HG02588 (cell line): Measurements from ENCODE around the gene TEAD2.
"Not testable (repeated sequence)": the region's sequence is repeated elsewhere in the genome, so short reads cannot be mapped to it uniquely, and the experiment has no call there.

Source experiments
- ATAC-seq: cut with Tn5 transposase; IDR thresholded peaks from one replicate; pipeline ENCODE4 v1.9.1; 2021; ENCODE audit warnings: mild to moderate bottlenecking, moderate library complexity; ENCODE audit not compliant: unreplicated experiment

Gene TEAD2

DNA sequence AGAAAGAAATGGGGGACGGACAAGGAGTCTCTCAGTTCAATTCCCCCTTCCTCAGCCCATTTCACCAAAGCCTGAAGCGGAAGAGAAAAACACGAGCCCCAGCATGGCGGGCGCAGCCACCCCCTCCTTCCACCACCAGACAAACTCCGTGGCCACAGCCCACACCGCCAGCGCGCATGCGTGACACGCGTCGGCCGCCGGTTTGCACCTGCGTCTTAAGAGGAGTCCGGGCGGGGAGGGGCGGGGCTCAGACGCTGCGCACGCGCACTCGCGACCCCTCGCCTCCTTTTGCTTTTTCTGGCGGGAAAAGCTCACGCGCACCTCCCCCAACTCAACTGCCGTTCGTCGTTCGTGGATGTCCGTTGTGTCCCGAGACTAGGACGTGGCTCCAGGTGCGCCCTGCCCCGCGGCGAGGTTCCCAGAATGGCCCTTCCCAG is 25.7 kb upstream of the TEAD2 start, which contains the start of gene KASH5:
TSS of gene KASH5 (plus strand) at position 314 of the 437 bp plus-strand sequence. CDS start 2,635 bp downstream, outside the sequence.
- no peak for ATAC-seq

DNA sequence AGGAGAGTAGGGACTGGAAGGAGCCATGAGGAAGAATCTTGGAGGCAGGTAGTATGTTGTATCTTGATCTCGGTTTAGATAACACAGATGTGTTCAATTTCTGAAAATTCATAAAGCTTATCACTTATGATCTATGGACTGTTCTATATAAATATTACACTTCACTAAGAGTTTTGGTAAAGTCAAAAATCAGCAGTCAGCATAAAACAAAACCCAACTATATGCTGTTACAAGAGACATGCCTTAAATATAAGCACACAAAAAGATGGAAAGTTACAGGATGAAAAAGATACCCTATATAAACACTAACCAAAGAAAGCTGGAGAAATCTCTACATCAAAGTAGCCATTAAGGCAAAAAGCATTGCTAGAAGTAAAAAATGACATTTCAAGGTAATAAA is 21.4 kb upstream of the TEAD2 start:
- ATAC-seq: no peak

DNA sequence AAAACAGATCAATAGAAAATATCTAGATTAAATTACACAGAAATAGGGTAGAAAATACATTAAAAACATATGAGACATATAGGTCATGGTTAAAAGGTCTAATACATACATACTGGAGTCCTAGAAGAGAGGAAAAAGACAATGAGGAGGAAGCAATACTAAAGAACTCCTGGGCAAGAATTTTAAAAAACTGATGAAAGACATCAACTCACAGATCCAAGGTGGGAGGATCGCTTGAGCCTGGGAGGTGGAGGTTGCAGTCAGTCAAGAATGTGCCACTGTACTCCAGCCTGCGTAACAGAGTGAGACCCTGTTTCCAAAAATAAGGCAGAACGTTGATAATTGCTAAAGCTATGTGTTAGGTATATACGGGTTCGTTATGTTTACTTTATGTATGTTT is 20.4 kb upstream of the TEAD2 start:
- no peak for ATAC-seq

DNA sequence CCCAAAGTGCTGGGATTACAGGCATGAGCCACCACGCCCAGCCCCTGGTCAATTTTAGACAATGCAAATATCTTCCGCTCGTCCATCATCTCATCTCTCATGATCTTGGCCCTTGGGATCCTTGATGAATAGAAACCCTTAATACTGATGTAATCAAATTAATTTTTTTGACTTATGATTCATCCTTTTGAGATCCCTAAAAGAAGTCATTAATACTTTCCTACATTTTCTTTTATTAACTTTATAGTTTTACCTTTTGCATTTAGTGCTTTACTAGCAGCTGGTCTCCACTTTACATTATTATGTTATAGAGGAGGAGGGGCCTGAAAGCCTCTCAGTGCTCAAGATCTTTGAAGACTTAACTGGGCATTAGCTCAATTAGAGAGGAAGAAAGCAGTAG is 18.2 kb upstream of the TEAD2 start:
- ATAC-seq: no peak

DNA sequence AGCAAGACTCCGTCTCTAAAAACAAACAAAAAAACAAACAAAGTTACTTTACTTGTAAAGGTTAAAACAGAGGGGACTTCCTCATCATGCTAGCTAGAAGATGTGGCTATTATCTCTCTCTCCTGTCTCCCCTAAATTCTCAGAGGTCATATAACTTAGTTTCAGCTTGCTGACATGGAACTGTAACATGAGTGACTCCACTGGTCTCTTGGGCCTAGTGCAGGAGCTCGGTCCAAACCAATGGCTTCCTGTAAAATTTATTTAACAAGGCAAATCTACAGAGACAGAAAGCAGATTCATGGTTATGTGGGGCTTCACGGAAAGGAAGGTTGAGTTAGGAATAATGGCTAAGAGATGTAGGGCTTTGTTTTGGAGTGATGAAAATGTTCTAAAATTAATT is 16.3 kb upstream of the TEAD2 start:
- ATAC-seq: no peak

DNA sequence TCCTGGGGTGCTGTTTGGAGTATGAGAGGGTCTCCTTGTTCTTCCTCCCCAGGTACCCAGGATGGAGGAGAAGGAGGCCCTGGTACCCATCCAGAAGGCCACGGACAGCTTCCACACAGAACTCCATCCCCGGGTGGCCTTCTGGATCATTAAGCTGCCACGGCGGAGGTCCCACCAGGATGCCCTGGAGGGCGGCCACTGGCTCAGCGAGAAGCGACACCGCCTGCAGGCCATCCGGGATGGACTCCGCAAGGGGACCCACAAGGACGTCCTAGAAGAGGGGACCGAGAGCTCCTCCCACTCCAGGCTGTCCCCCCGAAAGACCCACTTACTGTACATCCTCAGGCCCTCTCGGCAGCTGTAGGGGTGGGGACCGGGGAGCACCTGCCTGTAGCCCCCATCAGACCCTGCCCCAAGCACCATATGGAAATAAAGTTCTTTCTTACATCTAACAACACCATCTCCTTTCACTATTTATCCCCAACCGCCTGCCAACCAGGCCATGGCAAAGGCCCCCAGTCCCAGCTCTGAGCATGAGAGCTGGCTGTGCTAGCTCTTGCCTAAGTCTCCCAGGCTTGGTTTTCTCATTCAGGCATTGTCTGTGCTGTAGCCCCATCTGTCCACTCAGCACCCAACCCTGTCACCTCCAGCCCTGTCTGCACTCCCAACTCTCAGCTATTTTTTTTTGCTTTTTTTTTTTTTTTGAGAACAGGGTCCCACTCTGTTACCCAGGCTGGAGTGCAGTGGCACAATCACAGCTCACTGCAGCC is 12.6 kb upstream of the TEAD2 start:
- no peak for ATAC-seq

DNA sequence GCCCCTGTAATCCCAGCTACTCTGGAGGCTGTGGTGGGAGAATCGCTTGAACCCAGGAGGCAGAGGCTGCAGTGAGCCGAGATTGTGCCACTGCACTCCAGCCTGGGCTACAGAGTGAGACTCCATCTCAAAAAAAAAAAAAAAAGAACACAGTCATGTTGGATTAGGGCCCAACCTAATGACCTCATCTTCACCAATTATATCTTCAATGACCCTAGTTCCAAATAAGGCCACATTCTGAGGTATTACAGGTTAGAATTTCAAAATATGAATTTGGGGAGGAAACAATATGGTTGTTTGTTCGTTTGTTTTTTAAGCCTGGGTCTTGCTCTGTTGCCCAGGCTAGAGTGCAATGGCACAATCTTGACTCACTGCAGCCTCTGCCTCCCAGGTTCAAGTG is 11.0 kb upstream of the TEAD2 start:
- ATAC-seq: not testable (repeated sequence)

DNA sequence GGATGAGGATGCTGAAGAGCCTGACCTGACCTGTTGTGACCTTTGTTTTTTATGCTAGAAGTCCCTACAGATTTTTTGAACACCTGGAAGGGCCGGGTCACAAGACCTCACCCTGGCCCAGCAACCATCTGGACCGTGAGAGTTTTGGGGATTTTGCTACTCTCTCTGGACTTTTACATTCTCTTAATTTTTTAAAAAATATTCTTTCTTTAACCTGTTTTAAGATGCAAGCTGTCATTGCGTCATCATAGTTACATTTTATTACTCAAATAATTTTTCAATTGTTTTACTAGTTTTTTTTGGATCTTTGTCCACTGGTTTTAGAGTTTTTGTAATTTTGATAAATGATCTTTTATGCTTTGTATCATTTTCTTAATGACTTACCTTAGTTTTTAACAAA is 9.0 kb upstream of the TEAD2 start:
- no peak for ATAC-seq

DNA sequence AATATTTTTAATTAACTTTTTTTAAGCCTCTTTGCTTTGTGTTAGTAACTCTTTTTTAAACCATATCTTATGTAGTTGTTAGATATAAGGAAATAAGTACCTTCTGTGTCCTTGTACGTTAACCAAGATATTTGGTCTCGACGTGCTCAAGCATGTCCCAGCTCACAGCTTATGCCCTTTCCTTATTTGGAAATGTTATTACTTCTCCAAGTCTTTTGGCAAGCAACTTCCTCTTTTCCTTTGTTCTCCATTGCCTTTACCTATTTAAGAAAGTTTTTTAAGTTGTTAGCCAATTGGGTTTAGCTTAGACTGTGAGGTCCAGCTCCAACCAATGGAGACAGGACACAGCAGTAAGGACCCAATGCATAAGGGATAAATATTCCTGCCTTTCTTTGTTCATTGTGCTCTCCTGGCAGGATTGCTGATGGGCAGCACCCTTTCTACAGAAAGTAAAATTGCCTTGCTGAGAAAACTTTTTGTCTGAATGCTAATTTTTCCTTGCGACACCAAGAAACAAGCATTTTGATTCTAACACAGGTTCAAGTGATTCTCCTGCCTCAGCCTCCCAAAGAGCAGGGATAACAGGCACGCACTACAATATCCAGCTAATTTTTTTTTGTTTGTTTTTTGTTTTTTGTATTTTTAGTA is 6.6 kb upstream of the TEAD2 start:
- ATAC-seq: no peak

DNA sequence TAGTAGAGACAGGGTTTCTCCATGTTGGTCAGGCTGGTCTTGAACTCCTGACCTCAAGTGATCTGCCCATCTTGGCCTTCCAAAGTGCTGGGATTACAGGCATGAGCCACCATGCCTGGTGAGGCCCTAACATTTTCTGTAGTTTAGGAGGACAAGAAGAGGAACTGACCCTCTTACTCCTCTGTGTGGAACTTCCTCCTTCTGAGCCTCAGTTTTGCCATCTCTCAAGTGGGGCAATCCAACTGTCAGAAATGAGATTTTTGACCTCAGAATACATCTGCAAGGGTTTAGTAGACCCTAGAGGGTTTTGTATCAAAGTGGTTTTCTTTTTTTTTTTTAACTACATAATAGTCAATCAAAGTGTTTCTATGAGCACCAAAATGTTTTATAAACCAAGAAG is 3.9 kb upstream of the TEAD2 start:
- ATAC-seq: no peak

DNA sequence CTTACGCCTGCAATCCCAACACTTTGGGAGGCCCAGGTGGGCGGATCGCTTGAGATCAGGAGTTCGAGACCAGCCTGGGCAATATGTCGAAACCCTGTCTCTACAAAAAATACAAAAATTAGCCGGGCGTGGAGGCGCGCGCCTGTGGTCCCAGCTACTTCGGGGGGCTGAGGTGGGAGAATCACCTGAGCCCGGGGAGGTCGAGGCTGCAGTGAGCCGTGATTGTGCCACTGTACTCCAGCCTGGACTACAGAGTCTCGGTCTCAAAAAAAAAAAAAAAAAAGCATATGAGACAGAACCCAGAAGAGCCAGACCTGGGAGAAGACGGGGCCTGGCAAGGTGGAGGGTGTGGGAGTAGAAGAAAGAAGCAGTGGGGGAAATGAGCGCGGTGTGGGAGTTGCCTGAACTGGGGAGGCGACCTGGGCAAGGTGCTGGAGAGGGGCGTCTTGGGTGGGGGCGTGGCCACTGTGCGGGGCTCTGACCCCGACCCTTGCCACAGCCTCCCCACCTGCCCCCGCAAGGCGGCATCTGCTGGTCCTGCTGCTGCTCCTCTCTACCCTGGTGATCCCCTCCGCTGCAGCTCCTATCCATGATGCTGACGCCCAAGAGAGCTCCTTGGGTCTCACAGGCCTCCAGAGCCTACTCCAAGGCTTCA is 2.0 kb upstream of the TEAD2 start:
- ATAC-seq: no peak

DNA sequence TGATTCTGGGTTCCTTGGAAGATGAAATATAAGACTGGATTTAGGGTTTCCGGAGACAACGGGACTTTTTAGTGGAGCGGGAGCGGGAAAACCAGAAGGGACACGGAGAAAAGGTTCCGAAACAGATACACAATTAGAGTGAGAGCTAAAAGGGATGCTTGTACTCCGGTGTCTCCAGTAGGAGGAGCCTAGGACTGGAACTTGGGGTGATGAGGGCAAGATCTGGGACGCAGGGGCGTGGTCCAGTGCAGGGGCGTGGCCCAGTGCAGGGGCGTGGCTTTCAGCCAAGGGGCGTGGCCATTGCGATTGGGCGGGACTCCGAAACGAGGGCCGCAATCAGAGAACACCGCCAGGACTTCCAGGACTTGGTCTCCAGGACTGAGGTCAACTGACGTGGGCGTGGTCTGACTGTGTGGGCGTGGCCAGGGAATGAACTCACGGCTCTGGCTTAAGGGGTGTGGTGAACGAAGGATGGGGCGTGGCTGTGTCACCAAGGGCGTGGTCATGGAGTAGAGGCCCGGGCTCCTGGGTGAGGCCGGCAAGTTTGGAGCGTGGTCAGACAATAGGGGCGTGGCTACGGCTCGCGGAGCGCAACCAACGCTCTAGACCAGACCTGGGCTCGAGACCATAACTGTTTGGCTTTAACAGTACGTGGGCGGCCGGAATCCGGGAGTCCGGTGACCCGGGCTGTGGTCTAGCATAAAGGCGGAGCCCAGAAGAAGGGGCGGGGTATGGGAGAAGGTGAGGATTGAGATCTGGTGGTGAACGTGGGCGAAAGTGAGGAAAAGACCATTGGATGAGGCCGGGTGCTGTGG is 1.3 kb upstream of the TEAD2 start, which contains the start of gene DKKL1:
TSS of gene DKKL1 (plus strand) at position 610 of the 815 bp plus-strand sequence. CDS start at position 732, 122 bp downstream.
- ATAC-seq: no peak

DNA sequence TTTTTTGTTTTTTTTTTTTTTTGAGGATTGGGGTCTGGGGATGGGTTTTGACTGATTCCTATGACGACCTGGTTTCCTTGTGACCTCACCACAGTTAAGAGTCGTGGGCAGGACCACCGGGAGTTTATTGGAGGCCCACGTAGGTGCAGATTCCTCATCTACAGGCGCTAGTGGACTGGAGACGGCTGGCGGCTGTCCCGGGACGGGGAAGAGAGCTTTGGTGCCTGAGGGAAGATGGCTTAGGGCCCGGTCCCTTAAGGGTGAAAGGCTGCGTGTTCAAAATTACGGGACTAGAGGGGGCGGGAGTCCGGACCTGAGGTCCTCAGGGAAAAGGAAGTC is 682 bp upstream of the TEAD2 start:
- ATAC-seq: no peak

DNA sequence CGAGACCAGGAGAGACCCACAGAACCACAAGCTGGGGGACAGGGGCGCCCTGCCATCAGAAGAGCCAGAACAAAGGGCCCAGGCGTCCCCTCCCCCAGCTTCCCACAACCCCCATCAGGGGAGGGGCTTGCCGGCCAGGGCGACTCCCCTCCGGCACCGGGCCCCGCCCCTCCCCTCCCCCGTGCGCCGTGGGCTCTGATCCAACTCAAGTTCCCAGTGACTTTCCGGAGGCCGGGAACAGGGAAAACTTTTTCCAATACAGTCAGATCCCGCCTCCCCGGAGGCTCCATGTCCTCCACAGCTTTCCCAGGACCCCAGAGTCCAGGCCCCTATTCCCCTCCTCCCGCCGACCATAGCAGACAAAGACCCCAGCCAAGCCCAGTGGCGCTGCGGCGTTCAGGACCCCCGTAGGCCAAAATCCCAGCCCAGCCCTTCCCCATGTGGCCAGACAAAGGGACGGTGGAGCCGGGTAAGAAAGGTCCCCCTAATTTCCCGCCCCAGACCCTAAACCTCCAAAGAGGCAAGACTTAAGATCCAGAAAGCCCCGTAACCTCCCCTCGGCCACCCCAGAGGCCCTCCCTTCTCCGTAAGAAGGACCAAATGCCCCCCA is 673 bp downstream of the TEAD2 start:
- ATAC-seq: no peak

DNA sequence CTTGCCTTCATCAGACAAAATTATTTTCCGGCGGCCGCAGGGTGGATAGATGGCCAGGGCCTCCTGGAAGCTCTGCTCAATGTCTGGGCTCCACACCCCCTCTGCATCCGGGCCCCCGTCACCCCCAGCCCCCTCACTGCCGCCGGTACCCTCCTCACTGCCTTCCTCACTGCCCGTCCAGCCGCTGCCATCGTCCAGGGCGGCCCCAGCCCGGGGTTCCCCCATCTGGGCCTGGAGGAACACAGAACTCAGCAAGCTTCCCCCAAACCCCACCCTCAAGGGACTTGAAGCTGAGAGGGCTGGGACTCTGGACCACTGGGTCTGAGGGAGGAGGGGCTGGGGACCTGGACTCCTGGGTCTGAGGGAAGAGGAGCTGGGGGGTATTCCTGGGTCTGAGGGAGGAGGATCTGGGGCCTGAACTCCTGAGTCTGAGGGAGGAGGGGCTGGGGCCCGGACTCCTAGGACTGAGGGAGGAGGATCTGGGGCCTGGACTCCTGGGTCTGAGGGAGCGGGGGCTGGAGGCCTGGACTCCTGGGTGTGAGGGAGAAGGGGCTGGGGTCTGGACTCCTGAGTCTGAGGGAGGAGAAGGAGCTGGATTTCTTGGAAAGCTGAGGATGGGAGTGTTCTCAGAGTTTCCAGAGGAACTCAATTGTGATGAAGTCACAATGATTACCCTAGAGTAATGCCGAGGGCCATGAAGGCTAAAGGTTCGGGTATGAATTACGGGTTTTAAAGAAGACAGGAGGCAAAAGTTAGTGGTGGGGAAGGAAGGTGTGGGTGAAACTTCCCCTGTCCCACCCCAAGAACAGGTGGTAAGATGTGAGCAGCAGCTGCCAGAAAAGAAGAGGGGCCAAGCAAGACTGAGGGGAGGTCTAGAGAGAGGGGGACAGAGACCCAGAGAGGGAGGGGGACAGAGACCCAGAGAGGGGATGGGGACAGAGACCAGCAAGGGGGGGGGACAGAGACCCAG is 2.1 kb downstream of the TEAD2 start:
- ATAC-seq: no peak

DNA sequence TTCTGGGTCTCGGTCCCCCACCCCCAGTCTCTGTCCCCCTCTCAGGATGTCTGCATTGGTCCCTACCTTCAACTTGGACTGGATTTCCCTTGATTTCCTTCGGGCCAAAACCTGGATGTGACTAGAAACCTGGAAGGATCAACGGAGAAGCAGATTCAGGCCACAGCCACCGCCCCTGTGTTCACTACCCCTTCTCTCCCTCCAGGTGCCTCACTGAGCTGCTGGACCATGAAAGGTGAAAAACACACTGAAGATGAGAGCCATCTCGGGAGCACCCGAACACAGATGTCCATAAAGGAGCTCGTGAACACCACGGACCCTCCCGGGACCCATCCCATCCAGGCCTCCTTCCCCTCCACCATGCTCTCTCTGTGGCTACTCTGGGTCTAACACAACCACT is 5.0 kb downstream of the TEAD2 start:
- no peak for ATAC-seq

DNA sequence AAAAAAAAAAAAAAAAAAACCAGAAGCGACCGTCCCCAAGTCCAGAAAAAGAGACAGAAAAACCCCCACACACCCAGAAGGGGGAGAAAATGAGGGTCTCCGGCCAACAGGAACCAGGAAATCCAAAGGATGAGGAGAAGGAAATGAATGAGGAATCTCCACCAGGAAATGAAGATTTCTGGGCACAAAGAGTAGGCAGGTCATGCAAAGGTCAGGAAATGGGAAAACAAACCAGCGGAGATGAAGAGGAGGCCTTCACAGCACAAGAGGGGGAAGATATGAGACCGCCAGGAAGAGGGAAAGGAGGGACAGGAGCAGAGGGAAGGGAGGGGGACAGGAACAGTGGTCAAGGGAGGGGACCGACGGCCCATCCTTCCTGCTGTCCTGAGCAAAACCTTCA is 5.8 kb downstream of the TEAD2 start:
- no peak for ATAC-seq

DNA sequence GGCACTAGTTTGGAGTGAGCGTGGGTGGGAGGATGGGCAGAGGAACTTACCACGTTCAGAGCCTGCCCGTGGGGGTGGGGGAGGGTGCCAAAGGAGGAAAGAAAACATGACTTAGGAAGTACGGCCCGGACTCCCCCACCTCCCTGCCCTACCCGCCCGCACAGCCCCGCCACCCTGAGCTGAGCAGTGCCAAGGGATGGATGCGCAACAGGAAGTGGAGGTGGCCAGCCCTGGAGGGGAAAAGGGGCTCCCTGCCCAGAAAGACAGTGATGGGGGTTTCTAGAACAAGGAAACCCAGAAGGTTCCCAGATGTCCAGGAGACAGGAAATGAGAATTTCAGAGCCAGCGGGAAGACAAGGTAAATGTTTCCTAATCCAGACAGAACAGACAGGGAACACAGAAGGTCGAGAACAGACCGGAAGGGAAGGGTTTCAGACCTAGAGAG is 6.3 kb downstream of the TEAD2 start:
- ATAC-seq: no peak

DNA sequence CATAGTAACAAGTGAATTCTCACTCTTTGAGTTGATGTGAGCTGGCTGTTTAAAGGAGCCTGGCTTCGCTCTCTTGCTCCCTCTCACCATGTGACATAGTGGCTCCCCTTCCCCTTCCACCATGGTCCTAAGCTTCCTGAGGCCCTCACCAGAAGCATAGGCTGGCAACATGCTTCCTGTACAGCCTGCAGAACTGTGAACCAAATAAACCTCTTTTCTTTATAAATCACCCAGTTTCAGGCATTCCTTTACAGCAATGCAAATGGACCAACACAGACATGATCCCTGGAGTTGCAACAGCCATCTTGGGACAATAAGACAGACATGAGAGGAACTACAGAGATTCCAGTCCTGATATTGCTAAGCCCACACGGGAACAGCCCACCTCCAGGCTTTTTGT is 12.6 kb downstream of the TEAD2 start:
- no peak for ATAC-seq
